HEK293 (cell line): ENCODE results near the gene SS18L1.

Source experiments
- CTCF ChIA-PET: fragments of 350-600 bp; formaldehyde crosslinking; extraction: SDS; loops from one replicate; lab custom pipeline; 2021; ENCODE audit warnings: antibody characterized with exemption; lab: Yijun Ruan, JAX
- POLR2A ChIA-PET: fragments of 300-600 bp; formaldehyde crosslinking; extraction: SDS; loops from one replicate; lab custom pipeline; 2020; ENCODE audit warnings: antibody characterized with exemption, inconsistent platforms; lab: Yijun Ruan, JAX
- H3K27ac ChIP-seq: fragments of 200-500 bp; sonication (Bioruptor generic); 2 replicates; pipeline ENCODE4 v1.5.1; 2014; ENCODE audit warnings: low read depth, low read length, control low read depth, inconsistent platforms; ENCODE audit errors: extremely low read depth
- H3K36me3 ChIP-seq, 2 experiments: fragments of 200-500 bp in 1 of 2; sonication (Bioruptor generic) in 1 of 2; 1 replicate in 1 of 2; 2 replicates in 1 of 2; pipeline ENCODE4 v1.5.1; 2014 to 2017; ENCODE audit warnings: inconsistent platforms in 2 of 2, low read length in 2 of 2; ENCODE audit not compliant: control insufficient read depth in 2 of 2, insufficient read depth in 1 of 2
- H3K4me1 ChIP-seq: fragments of 200-500 bp; sonication (Bioruptor generic); 2 replicates; pipeline ENCODE4 v1.5.1; 2014; ENCODE audit warnings: mild to moderate bottlenecking, low read length, inconsistent platforms; ENCODE audit not compliant: control insufficient read depth, insufficient read depth
- H3K4me3 ChIP-seq: 2 replicates; pipeline ENCODE4 v1.5.1; 2011; ENCODE audit warnings: low read depth, mild to moderate bottlenecking, control low read depth, low read length, moderate library complexity
- H3K9me3 ChIP-seq: fragments of 200-500 bp; sonication (Bioruptor generic); 2 replicates; pipeline ENCODE4 v1.5.1; 2014; ENCODE audit warnings: low read depth, low read length, inconsistent platforms; ENCODE audit not compliant: control insufficient read depth, insufficient read depth
- CTCF ChIP-seq: fragments of 450-650 bp; formaldehyde crosslinking; IDR thresholded peaks from 2 replicates; pipeline ENCODE4 v1.5.1; 2016; ENCODE audit warnings: missing biosample characterization, missing genetic modification characterization
- KLF16 ChIP-seq: fragments of 450-650 bp; formaldehyde crosslinking; IDR thresholded peaks from 2 replicates; pipeline ENCODE4 v1.5.1; 2017; ENCODE audit warnings: missing biosample characterization, missing genetic modification characterization
- KLF17 ChIP-seq: fragments of 450-650 bp; formaldehyde crosslinking; IDR thresholded peaks from 2 replicates; pipeline ENCODE4 v1.5.1; 2016; ENCODE audit warnings: missing biosample characterization, missing genetic modification characterization
- MYNN ChIP-seq: fragments of 450-650 bp; formaldehyde crosslinking; IDR thresholded peaks from 2 replicates; pipeline ENCODE4 v1.5.1; 2016; ENCODE audit warnings: missing biosample characterization, missing genetic modification characterization, borderline replicate concordance
- REST ChIP-seq: fragments of 450-650 bp; formaldehyde crosslinking; IDR thresholded peaks from 2 replicates; pipeline ENCODE4 v1.5.1; 2016; ENCODE audit warnings: missing biosample characterization, missing genetic modification characterization
- SETDB1 ChIP-seq: IDR thresholded peaks from one replicate; pipeline ENCODE4 v1.6.1; 2017; ENCODE audit warnings: mild to moderate bottlenecking, low read length, moderate library complexity, mixed read lengths; ENCODE audit not compliant: insufficient read length
- SP7 ChIP-seq: fragments of 450-650 bp; formaldehyde crosslinking; IDR thresholded peaks from 2 replicates; pipeline ENCODE4 v1.5.1; 2016; ENCODE audit warnings: missing biosample characterization, missing genetic modification characterization
- ZBTB20 ChIP-seq: fragments of 450-650 bp; formaldehyde crosslinking; IDR thresholded peaks from 2 replicates; pipeline ENCODE4 v1.5.1; 2016; ENCODE audit warnings: missing biosample characterization, missing genetic modification characterization
- ZBTB26 ChIP-seq: fragments of 450-650 bp; formaldehyde crosslinking; optimal IDR thresholded peaks from 2 replicates; pipeline ENCODE3; 2016; ENCODE audit warnings: missing biosample characterization, mild to moderate bottlenecking, missing genetic modification characterization
- ZNF112 ChIP-seq: fragments of 450-650 bp; formaldehyde crosslinking; IDR thresholded peaks from 2 replicates; pipeline ENCODE4 v1.5.0; 2017; ENCODE audit warnings: missing biosample characterization, missing genetic modification characterization
- ZNF266 ChIP-seq: fragments of 450-650 bp; formaldehyde crosslinking; IDR thresholded peaks from 2 replicates; pipeline ENCODE4 v1.5.1; 2016; ENCODE audit warnings: missing biosample characterization, missing genetic modification characterization, low read depth
- ZNF302 ChIP-seq: fragments of 450-650 bp; formaldehyde crosslinking; IDR thresholded peaks from 2 replicates; pipeline ENCODE4 v1.5.1; 2016; ENCODE audit warnings: missing biosample characterization, missing genetic modification characterization, low read depth
- ZNF510 ChIP-seq: fragments of 450-650 bp; formaldehyde crosslinking; IDR thresholded peaks from 2 replicates; pipeline ENCODE4 v1.5.1; 2018; ENCODE audit warnings: mild to moderate bottlenecking, missing genetic modification characterization, missing biosample characterization; ENCODE audit not compliant: insufficient replicate concordance
- ZNF521 ChIP-seq: fragments of 450-650 bp; formaldehyde crosslinking; IDR thresholded peaks from 2 replicates; pipeline ENCODE4 v1.5.1; 2017; ENCODE audit warnings: missing biosample characterization, mild to moderate bottlenecking, missing genetic modification characterization
- ZNF529 ChIP-seq: fragments of 450-650 bp; formaldehyde crosslinking; IDR thresholded peaks from 2 replicates; pipeline ENCODE4 v1.5.1; 2017; ENCODE audit warnings: missing genetic modification characterization, missing biosample characterization; ENCODE audit not compliant: insufficient replicate concordance
- ZNF585B ChIP-seq: fragments of 450-650 bp; formaldehyde crosslinking; IDR thresholded peaks from 2 replicates; pipeline ENCODE4 v1.5.1; 2016; ENCODE audit warnings: missing biosample characterization, missing genetic modification characterization
- ZNF596 ChIP-seq: fragments of 450-650 bp; IDR thresholded peaks from 2 replicates; pipeline ENCODE4 v1.5.0; 2018; ENCODE audit warnings: missing biosample characterization, mild to moderate bottlenecking, missing genetic modification characterization, moderate library complexity
- ZNF624 ChIP-seq: fragments of 450-650 bp; formaldehyde crosslinking; IDR thresholded peaks from 2 replicates; pipeline ENCODE4 v1.5.1; 2017; ENCODE audit warnings: missing biosample characterization, missing genetic modification characterization
- ZNF629 ChIP-seq: fragments of 450-650 bp; formaldehyde crosslinking; IDR thresholded peaks from 2 replicates; pipeline ENCODE4 v1.5.1; 2017; ENCODE audit warnings: missing biosample characterization, missing genetic modification characterization
- ZNF639 ChIP-seq: fragments of 450-650 bp; formaldehyde crosslinking; IDR thresholded peaks from 2 replicates; pipeline ENCODE4 v1.5.1; 2016; ENCODE audit warnings: missing biosample characterization, missing genetic modification characterization
- ZNF707 ChIP-seq: fragments of 450-650 bp; formaldehyde crosslinking; IDR thresholded peaks from 2 replicates; pipeline ENCODE4 v1.5.1; 2016; ENCODE audit warnings: missing biosample characterization, missing genetic modification characterization
- ZNF792 ChIP-seq: fragments of 450-650 bp; formaldehyde crosslinking; IDR thresholded peaks from 2 replicates; pipeline ENCODE4 v1.5.1; 2016; ENCODE audit warnings: missing biosample characterization, missing genetic modification characterization
- ZNF830 ChIP-seq: fragments of 450-650 bp; IDR thresholded peaks from 2 replicates; pipeline ENCODE4 v1.5.0; 2018; ENCODE audit warnings: missing biosample characterization, missing genetic modification characterization, low read depth, mild to moderate bottlenecking, moderate library complexity
- ZSCAN23 ChIP-seq: fragments of 450-650 bp; formaldehyde crosslinking; IDR thresholded peaks from 2 replicates; pipeline ENCODE4 v1.5.1; 2016; ENCODE audit warnings: missing biosample characterization, missing genetic modification characterization
- ZSCAN5A ChIP-seq: fragments of 450-650 bp; formaldehyde crosslinking; IDR thresholded peaks from 2 replicates; pipeline ENCODE4 v1.5.1; 2016; ENCODE audit warnings: missing biosample characterization, missing genetic modification characterization

SS18L1 gene

GRCh38 chr20:62205618-62206387 lies 62.2 kb downstream of the SS18L1 start:
- ChIA-PET CTCF (no interaction called here), POLR2A (interaction anchor here (0.6 kb wide), 1 partner anchor 168 kb away, joined by 3 read pairs; no protein-coding TSS in a partner anchor)
- no peak overlapping the region for H3K4me3 ChIP-seq
- no peak for TF ChIP-seq ZNF596 (tag by site-specific recombination)
- no peak for TF ChIP-seq ZNF830 (tag by site-specific recombination)
- no peak for TF ChIP-seq ZSCAN23 (tag by site-specific recombination)
- TF ChIP-seq ZNF266 (tag by site-specific recombination): no peak
- no peak for TF ChIP-seq ZBTB20 (tag by site-specific recombination)
- TF ChIP-seq ZNF112 (tag by site-specific recombination): no peak
- TF ChIP-seq ZSCAN5A: no peak
- no peak for TF ChIP-seq REST
- no peak for TF ChIP-seq KLF16 (tag by site-specific recombination)
- TF ChIP-seq ZNF624: no peak
- no peak for TF ChIP-seq ZNF639 (tag by site-specific recombination)
- no peak for TF ChIP-seq MYNN (tag by site-specific recombination)
- no peak for TF ChIP-seq SP7
- TF ChIP-seq ZNF529 (tag by site-specific recombination): no peak
- peaks cover 0 to 19% of the 10 kb centered on the region in 2 experiments; a peak in 1 of 3 replicates for H3K36me3 ChIP-seq
- no peak overlapping the region for H3K27ac ChIP-seq
- H3K9me3 ChIP-seq: no peaks in the 10 kb centered on the region
- H3K4me1 ChIP-seq: no peaks in the 10 kb centered on the region

GRCh38 chr20:62206388-62206775 lies 62.8 kb downstream of the SS18L1 start:
- ChIA-PET CTCF (no interaction called here), POLR2A (interaction anchor here (0.5 kb wide), 1 partner anchor 40 kb away, joined by 3 read pairs; no protein-coding TSS in a partner anchor)
- no peaks in the 10 kb centered on the region for H3K9me3 ChIP-seq
- no peaks in the 10 kb centered on the region for H3K4me1 ChIP-seq
- H3K4me3 ChIP-seq: no peak overlapping the region
- H3K36me3 ChIP-seq: peaks cover 0 to 14% of the 10 kb centered on the region in 2 experiments; a peak in 1 of 3 replicates
- H3K27ac ChIP-seq: no peak overlapping the region
- TF ChIP-seq ZNF629 (tag by site-specific recombination): no peak
- TF ChIP-seq SP7: no peak
- no peak for TF ChIP-seq ZNF792
- no peak for TF ChIP-seq ZNF707 (tag by site-specific recombination)
- TF ChIP-seq SETDB1: no peak
- TF ChIP-seq ZNF585B (tag by site-specific recombination): no peak
- no peak for TF ChIP-seq KLF17 (tag by site-specific recombination)
- no peak for TF ChIP-seq ZBTB26 (tag by site-specific recombination)
- TF ChIP-seq ZNF510 (tag by site-specific recombination): no peak
- no peak for TF ChIP-seq CTCF (tag by site-specific recombination)
- no peak for TF ChIP-seq ZNF302
- no peak for TF ChIP-seq ZNF521 (tag by site-specific recombination)
